ENCODE data around the gene NXF1. TPM values are rescaled to one million over a fixed set of nuclear protein-coding genes. Genes with fewer than 3 reads are reported as not detected.

NXF1 gene
- total and polyA plus RNA-seq, 2 of the 13 experiments (the other 11 are each of a cell fraction or from before 2014, with no cell fraction given) = 30.4 to 30.9 TPM

DNA sequence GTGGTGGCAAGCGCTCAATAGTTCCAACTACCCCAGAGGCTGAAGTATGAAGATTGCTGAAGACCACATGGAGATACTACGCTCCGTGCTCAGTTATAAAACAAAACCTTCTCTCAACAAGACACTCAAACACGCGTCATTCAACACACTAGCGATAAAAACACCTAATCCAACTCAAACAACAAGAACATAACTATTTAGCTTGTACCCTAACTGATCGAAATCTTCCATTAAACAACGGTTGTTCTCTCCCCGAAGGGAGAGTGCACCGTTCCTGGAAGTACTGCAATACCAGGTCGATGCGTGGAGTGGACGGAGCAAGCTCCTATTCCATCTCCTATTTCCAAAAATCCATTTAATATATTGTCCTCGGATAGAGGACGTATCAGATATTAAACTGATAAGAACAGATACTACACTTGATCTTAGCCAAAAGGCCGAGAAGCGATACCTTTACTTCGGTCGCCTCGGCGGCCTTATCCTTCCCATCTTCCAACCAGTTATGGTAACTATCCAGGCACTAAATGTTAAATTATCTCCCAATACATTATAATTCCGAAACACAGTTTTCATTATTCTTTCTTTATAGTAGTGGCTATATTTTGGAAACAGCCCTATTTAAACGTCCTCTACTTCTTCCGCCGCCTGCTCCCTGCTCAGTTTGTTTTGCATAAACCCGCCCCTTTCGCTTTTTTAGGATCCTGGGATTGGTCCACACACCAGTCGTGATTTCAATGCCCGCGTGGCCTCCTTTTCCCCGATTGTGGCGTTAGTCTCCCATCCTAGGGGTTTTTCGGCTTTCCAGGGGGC, 36.3 kb upstream of the NXF1 start (continued):
- TF ChIP-seq, protein P1, sequence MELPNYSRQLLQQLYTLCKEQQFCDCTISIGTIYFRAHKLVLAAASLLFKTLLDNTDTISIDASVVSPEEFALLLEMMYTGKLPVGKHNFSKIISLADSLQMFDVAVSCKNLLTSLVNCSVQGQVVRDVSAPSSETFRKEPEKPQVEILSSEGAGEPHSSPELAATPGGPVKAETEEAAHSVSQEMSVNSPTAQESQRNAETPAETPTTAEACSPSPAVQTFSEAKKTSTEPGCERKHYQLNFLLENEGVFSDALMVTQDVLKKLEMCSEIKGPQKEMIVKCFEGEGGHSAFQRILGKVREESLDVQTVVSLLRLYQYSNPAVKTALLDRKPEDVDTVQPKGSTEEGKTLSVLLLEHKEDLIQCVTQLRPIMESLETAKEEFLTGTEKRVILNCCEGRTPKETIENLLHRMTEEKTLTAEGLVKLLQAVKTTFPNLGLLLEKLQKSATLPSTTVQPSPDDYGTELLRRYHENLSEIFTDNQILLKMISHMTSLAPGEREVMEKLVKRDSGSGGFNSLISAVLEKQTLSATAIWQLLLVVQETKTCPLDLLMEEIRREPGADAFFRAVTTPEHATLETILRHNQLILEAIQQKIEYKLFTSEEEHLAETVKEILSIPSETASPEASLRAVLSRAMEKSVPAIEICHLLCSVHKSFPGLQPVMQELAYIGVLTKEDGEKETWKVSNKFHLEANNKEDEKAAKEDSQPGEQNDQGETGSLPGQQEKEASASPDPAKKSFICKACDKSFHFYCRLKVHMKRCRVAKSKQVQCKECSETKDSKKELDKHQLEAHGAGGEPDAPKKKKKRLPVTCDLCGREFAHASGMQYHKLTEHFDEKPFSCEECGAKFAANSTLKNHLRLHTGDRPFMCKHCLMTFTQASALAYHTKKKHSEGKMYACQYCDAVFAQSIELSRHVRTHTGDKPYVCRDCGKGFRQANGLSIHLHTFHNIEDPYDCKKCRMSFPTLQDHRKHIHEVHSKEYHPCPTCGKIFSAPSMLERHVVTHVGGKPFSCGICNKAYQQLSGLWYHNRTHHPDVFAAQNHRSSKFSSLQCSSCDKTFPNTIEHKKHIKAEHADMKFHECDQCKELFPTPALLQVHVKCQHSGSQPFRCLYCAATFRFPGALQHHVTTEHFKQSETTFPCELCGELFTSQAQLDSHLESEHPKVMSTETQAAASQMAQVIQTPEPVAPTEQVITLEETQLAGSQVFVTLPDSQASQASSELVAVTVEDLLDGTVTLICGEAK (IDR thresholded peaks at IDR 0.05) = no peak
- TF ChIP-seq, protein P1 (CRISPR knock-in tag; IDR thresholded peaks at IDR 0.05) = peak; percentile 30; the same call in 1 of the 2 replicates
- TF ChIP-seq HNRNPUL1 (IDR thresholded peaks at IDR 0.05; ENCODE audit: low read depth, low read length) (no peak), ELF3 (CRISPR knock-in tag; IDR thresholded peaks at IDR 0.05) (peak; percentile 87), ZNF550 (CRISPR knock-in tag; IDR thresholded peaks at IDR 0.05; ENCODE audit: borderline replicate concordance) (no peak), SRY (CRISPR knock-in tag; IDR thresholded peaks at IDR 0.05) (no peak; the same call in 1 of the 2 replicates), TEAD3 (CRISPR knock-in tag; optimal IDR thresholded peaks at IDR 0.05; ENCODE audit: borderline replicate concordance) (peak; percentile 78), JUN (CRISPR knock-in tag; IDR thresholded peaks at IDR 0.05) (0 out of 2 replicates have a peak, but pooled peaks have one; percentile 52), CHD4 (IDR thresholded peaks at IDR 0.05; ENCODE audit: borderline replicate concordance, low read length) (no peak), ZNF329 (CRISPR knock-in tag; IDR thresholded peaks at IDR 0.05; ENCODE audit: low read depth) (peak; percentile 90), RNF2 (conservative IDR thresholded peaks at IDR 0.05; ENCODE audit: low read depth) (no peak), ZNF430 (CRISPR knock-in tag; IDR thresholded peaks at IDR 0.05) (peak; percentile 86; the same call in 1 of the 2 replicates), SMYD3 (CRISPR knock-in tag; IDR thresholded peaks at IDR 0.05) (peak; percentile 84)
- TF ChIP-seq, protein P2, sequence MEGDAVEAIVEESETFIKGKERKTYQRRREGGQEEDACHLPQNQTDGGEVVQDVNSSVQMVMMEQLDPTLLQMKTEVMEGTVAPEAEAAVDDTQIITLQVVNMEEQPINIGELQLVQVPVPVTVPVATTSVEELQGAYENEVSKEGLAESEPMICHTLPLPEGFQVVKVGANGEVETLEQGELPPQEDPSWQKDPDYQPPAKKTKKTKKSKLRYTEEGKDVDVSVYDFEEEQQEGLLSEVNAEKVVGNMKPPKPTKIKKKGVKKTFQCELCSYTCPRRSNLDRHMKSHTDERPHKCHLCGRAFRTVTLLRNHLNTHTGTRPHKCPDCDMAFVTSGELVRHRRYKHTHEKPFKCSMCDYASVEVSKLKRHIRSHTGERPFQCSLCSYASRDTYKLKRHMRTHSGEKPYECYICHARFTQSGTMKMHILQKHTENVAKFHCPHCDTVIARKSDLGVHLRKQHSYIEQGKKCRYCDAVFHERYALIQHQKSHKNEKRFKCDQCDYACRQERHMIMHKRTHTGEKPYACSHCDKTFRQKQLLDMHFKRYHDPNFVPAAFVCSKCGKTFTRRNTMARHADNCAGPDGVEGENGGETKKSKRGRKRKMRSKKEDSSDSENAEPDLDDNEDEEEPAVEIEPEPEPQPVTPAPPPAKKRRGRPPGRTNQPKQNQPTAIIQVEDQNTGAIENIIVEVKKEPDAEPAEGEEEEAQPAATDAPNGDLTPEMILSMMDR (CRISPR knock-in tag; IDR thresholded peaks at IDR 0.05) = peak; percentile 39
- TF ChIP-seq, protein P3, sequence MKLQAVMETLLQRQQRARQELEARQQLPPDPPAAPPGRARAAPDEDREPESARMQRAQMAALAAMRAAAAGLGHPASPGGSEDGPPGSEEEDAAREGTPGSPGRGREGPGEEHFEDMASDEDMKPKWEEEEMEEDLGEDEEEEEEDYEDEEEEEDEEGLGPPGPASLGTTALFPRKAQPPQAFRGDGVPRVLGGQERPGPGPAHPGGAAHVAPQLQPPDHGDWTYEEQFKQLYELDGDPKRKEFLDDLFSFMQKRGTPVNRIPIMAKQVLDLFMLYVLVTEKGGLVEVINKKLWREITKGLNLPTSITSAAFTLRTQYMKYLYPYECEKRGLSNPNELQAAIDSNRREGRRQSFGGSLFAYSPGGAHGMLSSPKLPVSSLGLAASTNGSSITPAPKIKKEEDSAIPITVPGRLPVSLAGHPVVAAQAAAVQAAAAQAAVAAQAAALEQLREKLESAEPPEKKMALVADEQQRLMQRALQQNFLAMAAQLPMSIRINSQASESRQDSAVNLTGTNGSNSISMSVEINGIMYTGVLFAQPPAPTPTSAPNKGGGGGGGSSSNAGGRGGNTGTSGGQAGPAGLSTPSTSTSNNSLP (IDR thresholded peaks at IDR 0.05; ENCODE audit: low read depth, low read length) = peak; percentile 95
